HCT116 (cell line): ENCODE data around the gene ADRA2A. TPM values are rescaled to one million over a fixed set of nuclear protein-coding genes. Genes with fewer than 3 reads are reported as not detected.

Experiments
- ATAC-seq: fragments of 200-7000 bp; cut with Tn5 transposase; 2 replicates; pipeline ENCODE4 v1.9.1; 2020; ENCODE audit warnings: mild to moderate bottlenecking, moderate library complexity
- BruUV-seq: library from RNA; stranded (reverse); fragments of 400-500 nt; replicated peaks from 2 replicates; lab custom pipeline; 2021; lab: Mats Ljungman, UMichigan
- CTCF ChIA-PET: fragments of 300-600 bp; sonication (Branson Sonifier 250); formaldehyde crosslinking; loops from one replicate; lab custom pipeline; 2021; ENCODE audit warnings: antibody characterized with exemption; lab: Charles Lee
- POLR2A ChIA-PET: fragments of 300-600, 350-600 bp; sonication (Branson Sonifier 250); formaldehyde crosslinking; loops from one replicate; lab custom pipeline; 2021; ENCODE audit warnings: antibody characterized with exemption; lab: Charles Lee
- RAD21 ChIA-PET, 2 experiments: fragments of 300-600 bp; sonication (Branson Sonifier 250); formaldehyde crosslinking; loops; one replicate each; lab custom pipeline; 2023; ENCODE audit warnings: low total read pairs in 2 of 2; ENCODE audit not compliant: uncharacterized antibody in 2 of 2, unreplicated experiment in 2 of 2, low non-redundant PET in 1 of 2; lab: Charles Lee
- DNase-seq: peaks from one replicate; pipeline ENCODE4 v3.0.0-alpha.2; 2010; ENCODE audit warnings: low read depth, low spot score
- H2AFZ ChIP-seq: fragments of 200-600 bp; shearing (Covaris generic), sonication (generic); 2 replicates; pipeline ENCODE4 v1.6.1; 2017; ENCODE audit warnings: low read depth, mixed run types, mixed read lengths, antibody characterized with exemption, low read length; ENCODE audit not compliant: poor library complexity, severe bottlenecking
- H3K27ac ChIP-seq: 2 replicates; pipeline ENCODE4 v1.5.1; 2012; ENCODE audit warnings: low read depth, low read length
- H3K27me3 ChIP-seq: fragments of 200-600 bp; sonication (generic); 2 replicates; pipeline ENCODE4 v1.6.1; 2016; ENCODE audit warnings: mixed run types, low read length, mixed read lengths; ENCODE audit not compliant: insufficient read depth
- H3K36me3 ChIP-seq, 2 experiments: fragments of 200-500 bp in 1 of 2; fragments of 200-600 bp in 1 of 2; sonication (Bioruptor generic) in 1 of 2; sonication (generic) in 1 of 2; 2 replicates each; pipeline versions ENCODE4 v1.5.1 to v1.6.1; 2014 to 2016; ENCODE audit warnings: low read length in 2 of 2, inconsistent platforms in 1 of 2, mixed read lengths in 1 of 2, mixed run types in 1 of 2; ENCODE audit not compliant: insufficient read depth in 2 of 2, control insufficient read depth in 1 of 2
- H3K4me1 ChIP-seq, 2 experiments: fragments of 200-600 bp in 1 of 2; sonication (generic) in 1 of 2; 2 replicates each; pipeline versions ENCODE4 v1.5.1 to v1.6.1; 2012 to 2017; ENCODE audit warnings: low read length in 2 of 2, inconsistent platforms in 1 of 2, mild to moderate bottlenecking in 1 of 2, mixed read lengths in 1 of 2, mixed run types in 1 of 2, moderate library complexity in 1 of 2; ENCODE audit not compliant: insufficient read depth in 2 of 2, control insufficient read depth in 1 of 2
- H3K4me2 ChIP-seq: fragments of 200-600 bp; sonication (generic); 2 replicates; pipeline ENCODE4 v1.6.1; 2017; ENCODE audit warnings: mixed run types, low read length, mixed read lengths
- H3K4me3 ChIP-seq, 2 experiments: fragments of 200-600 bp in 1 of 2; sonication (generic) in 1 of 2; replicated peaks in 1 of 2; 2 replicates each; pipeline ENCODE4 v1.5.1; 2011 to 2016; ENCODE audit warnings: low read length in 2 of 2, control low read depth in 1 of 2, low read depth in 1 of 2, mild to moderate bottlenecking in 1 of 2, mixed read lengths in 1 of 2, mixed run types in 1 of 2
- H3K79me2 ChIP-seq: fragments of 200-600 bp; sonication (generic); 2 replicates; pipeline ENCODE4 v1.6.1; 2017; ENCODE audit warnings: mild to moderate bottlenecking, mixed run types, low read length, moderate library complexity, mixed read lengths; ENCODE audit not compliant: insufficient read depth
- H3K9ac ChIP-seq: fragments of 200-600 bp; sonication (generic); 2 replicates; pipeline ENCODE4 v1.6.1; 2016; ENCODE audit warnings: low read length, mixed read lengths
- H3K9me2 ChIP-seq: fragments of 200-600 bp; sonication (generic), shearing (Covaris generic); 2 replicates; pipeline ENCODE4 v1.6.1; 2017; ENCODE audit warnings: mixed run types, mild to moderate bottlenecking, moderate library complexity; ENCODE audit not compliant: insufficient read depth
- H3K9me3 ChIP-seq, 2 experiments: fragments of 200-500 bp in 1 of 2; fragments of 200-600 bp in 1 of 2; sonication (Bioruptor generic) in 1 of 2; sonication (generic) in 1 of 2; 2 replicates each; pipeline ENCODE4 v1.6.1; 2014 to 2017; ENCODE audit warnings: low read length in 2 of 2, mixed read lengths in 2 of 2, inconsistent platforms in 1 of 2, low read depth in 1 of 2, mild to moderate bottlenecking in 1 of 2, mixed run types in 1 of 2, moderate library complexity in 1 of 2; ENCODE audit not compliant: control insufficient read depth in 1 of 2, insufficient read depth in 1 of 2
- H4K20me1 ChIP-seq: fragments of 200-600 bp; sonication (generic), shearing (Covaris generic); 2 replicates; pipeline ENCODE4 v1.6.1; 2017; ENCODE audit warnings: mixed run types, mild to moderate bottlenecking, moderate library complexity; ENCODE audit not compliant: insufficient read depth
- EGR1 ChIP-seq: IDR thresholded peaks from 2 replicates; pipeline ENCODE4 v1.6.1; 2012; ENCODE audit warnings: low read depth
- ELF1 ChIP-seq: IDR thresholded peaks from 2 replicates; pipeline ENCODE4 v1.6.1; 2012; ENCODE audit warnings: low read depth, borderline replicate concordance
- EZH2 ChIP-seq: fragments of 200-600 bp; sonication (generic); IDR thresholded peaks from 2 replicates; pipeline ENCODE4 v1.6.1; 2017; ENCODE audit warnings: antibody characterized with exemption, mixed run types
- SIN3A ChIP-seq: IDR thresholded peaks from 2 replicates; pipeline ENCODE4 v1.6.1; 2012; ENCODE audit warnings: low read depth
- SP1 ChIP-seq: IDR thresholded peaks from 2 replicates; pipeline ENCODE4 v1.6.1; 2012; ENCODE audit warnings: low read depth
- YY1 ChIP-seq: IDR thresholded peaks from 2 replicates; pipeline ENCODE4 v1.6.1; 2011; ENCODE audit warnings: low read length, low read depth, moderate library complexity, mild to moderate bottlenecking; ENCODE audit not compliant: insufficient replicate concordance; ENCODE audit errors: extremely low read depth
- intact Hi-C: fragments of 100-400 bp; cut with micrococcal nuclease; formaldehyde crosslinking; loops from 2 replicates; pipeline ENCODE4 v1.10.0; 2022
- total RNA-seq: library from RNA; stranded (reverse); gene quantifications from one replicate; pipeline ENCODE4 v1.2.1, GENCODE V29; 2021; ENCODE audit not compliant: unreplicated experiment
- TF ChIP-seq, protein P1 (sequence below): IDR thresholded peaks from 2 replicates; pipeline ENCODE4 v1.6.1; 2012

ADRA2A gene
- total RNA-seq, 1 experiment from 2014 or later: 0.15 TPM

DNA sequence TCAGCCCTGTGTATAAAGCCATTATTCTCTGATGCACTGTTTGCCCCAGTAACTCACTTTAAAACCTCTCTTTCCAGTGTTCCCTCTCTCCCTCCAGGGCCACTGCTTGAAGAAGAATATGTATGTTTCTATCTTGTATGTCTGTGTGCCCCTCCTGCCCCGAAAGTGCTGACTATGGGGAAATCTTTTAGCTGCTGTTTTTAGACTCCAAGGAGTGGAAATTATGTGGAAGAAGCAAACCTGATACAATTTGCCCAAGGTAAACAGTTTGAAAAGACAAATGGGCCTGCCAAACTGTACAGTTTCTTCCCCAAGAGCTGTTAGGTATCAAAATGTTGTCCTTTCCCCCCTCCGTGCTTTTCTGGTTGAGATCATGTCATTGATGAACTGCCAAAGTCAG lies 3.4 kb downstream of the ADRA2A start:
- intact Hi-C loops: no loop called here
- peaks cover 7% of the 10 kb centered on the region; the same call in 1 of the 2 replicates for H3K27me3 ChIP-seq

DNA sequence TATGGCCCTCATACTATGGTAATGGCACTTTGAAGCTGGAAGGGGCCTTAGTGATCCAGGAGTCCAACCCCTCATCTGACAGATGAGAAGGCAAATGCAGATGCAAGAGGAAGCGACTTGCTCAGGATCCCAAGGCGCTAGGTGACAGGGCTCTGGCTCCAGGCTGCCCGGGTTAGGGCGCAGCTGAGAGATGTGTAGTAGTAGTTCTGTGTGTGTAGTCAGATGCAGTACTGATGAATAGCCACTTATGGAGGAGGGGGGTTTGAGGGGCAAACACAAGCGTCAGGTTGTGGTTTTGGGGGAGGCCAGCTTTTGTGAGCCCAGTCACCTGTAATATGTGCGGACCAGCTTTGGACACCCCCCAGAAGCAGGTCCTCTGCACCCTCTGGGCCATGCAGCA lies 4.8 kb downstream of the ADRA2A start:
- Histone ChIP-seq H3K9me3 (no peaks in the 10 kb centered on the region), H3K79me2 (no peaks in the 10 kb centered on the region), H2AFZ (no peak overlapping the region), H3K27ac (no peak overlapping the region), H3K9me2 (no peaks in the 10 kb centered on the region), H3K27me3 (no peaks in the 10 kb centered on the region), H3K4me3 (no peak overlapping the region), H3K4me1 (no peaks in the 10 kb centered on the region), H3K9ac (no peak overlapping the region), H4K20me1 (no peaks in the 10 kb centered on the region)
- intact Hi-C loops: no loop called here
- CTCF ChIA-PET: no interaction called here
- no TSS peak for BruUV-seq
- POLR2A ChIA-PET: no interaction called here
- DNase-seq (no peak), ATAC-seq (no peak)
- RAD21 ChIA-PET: no interaction called here
- TF ChIP-seq, protein P1, sequence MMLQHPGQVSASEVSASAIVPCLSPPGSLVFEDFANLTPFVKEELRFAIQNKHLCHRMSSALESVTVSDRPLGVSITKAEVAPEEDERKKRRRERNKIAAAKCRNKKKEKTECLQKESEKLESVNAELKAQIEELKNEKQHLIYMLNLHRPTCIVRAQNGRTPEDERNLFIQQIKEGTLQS: no peak
- no peak for TF ChIP-seq EGR1
- TF ChIP-seq EZH2: no peak
- TF ChIP-seq, all 23 proteins: peak for 0
- Histone ChIP-seq H3K36me3 (no peaks in the 10 kb centered on the region), H3K4me2 (no peak overlapping the region)

More for the DNA sequence above, 3.4 kb downstream of the ADRA2A start:
- Histone ChIP-seq H3K9me3 (no peaks in the 10 kb centered on the region), H3K36me3 (no peaks in the 10 kb centered on the region), H3K4me2 (no peak overlapping the region), H2AFZ (no peak overlapping the region), H3K4me1 (no peaks in the 10 kb centered on the region; a peak in 1 of 4 replicates), H3K9me2 (no peaks in the 10 kb centered on the region), H3K27ac (no peak overlapping the region)
- BruUV-seq: no TSS peak
- ATAC-seq: no peak
- POLR2A ChIA-PET: no interaction called here
- TF ChIP-seq ELF1 (no peak), SIN3A (no peak), SP1 (no peak), YY1 (no peak)
- TF ChIP-seq, all 23 proteins: peak for 0
- CTCF ChIA-PET: no interaction called here
- Histone ChIP-seq H3K4me3 (no peak overlapping the region), H4K20me1 (no peaks in the 10 kb centered on the region), H3K79me2 (no peaks in the 10 kb centered on the region), H3K9ac (no peak overlapping the region)
- RAD21 ChIA-PET: no interaction called here
- no peak for DNase-seq
